GM19035 (cell line): ENCODE results near the gene NOTCH4.

Experiments used
- ATAC-seq: cut with Tn5 transposase; IDR thresholded peaks from one replicate; pipeline ENCODE4 v1.9.1; 2021; ENCODE audit not compliant: unreplicated experiment

Gene NOTCH4

DNA sequence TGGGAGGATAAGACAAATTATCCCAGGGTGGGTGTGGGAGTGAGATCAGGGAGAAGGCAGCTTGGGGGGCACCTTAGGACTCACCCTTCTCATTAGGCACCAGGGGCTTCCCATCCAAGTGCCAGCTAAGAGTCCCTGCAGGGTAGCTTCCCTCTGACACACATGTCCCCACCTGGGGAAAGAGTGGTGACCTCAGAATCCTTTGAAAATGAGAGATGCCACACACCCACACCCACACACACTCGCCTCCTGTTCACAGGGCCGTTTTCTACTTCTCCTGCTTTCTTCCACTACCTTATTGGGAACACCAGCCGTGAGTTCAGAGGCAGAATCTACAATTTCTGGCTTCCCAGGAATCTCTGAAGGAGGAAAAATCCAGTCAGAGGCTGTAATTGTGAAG lies 40.8 kb downstream of the NOTCH4 start:
- no peak for ATAC-seq

DNA sequence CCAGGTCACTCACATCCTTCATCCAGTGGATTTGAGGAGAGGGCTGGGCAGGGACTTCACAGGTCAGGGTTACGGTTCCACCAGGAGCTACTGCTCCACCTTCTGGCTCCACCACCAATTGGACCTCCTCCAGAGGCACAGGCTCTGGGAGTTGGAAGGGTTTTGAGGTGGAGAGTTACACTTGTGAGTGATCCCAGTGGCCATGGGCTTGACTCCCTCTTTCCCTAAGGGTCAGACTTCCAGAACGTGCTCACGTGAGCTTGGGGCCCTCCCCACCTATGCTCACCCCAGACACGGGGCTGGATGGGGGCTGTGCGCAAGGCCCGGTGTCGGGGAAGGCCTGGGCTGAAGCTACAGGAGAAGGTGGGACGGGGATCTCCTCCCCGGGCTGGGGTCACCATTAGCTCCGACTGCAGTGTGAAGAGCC lies 41.3 kb downstream of the NOTCH4 start:
- no peak for ATAC-seq

DNA sequence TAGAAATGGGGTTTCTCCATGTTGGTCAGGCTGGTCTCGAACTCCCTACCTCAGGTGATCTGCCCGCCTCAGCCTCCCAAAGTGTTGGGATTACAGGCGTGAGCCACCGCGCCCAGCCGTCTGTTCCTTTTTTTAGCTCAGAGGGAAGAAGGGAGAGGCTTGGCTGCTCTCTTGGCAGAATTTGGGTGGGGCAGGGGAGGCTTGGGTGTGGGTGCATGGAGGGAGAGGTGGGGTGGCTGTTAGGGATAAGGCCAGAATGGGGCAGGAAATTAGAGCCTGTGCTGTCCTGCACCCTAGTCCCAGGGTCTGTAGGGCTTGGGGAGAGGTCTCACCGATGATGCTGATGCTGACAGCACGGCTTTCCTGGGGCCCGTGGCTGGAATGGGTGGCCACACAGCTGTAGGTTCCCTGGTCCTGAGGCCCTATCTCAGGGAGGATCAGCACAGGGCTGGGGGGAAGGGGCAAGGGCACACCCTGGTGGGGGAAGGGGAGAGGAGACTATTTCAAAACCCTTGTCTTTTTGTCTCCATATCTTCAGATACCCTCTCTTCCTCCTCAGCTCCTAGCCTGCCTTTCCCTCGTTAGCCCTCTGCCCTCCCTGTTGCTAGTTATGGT lies 41.8 kb downstream of the NOTCH4 start:
- ATAC-seq = no peak

DNA sequence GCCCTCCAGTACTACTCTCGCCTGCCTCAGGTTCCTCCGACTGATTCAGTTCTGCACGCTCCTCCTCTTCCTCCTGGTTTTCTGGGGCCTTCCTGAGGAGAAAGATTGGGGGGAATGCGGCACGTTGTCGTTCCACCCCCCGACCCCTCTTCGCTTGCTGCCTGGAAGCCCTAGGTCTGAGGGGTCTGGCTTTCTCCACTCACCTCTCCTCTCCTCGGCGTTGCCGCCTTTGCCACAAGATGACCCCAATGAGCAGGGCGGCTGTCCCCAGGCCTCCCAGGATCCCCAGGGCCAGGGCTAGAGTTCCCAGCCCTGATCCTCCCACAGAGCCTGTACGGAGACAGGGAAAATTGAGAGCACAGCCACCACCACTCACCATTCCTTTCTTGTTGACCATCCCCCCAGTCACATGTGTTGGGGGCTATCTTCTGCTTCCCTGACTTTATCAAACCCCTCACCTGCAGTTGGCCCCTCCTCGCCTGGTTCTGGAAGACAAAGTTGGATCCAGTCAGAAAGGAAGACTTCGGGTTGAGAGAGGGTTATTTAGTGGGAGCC lies 42.6 kb downstream of the NOTCH4 start:
- ATAC-seq = no peak

DNA sequence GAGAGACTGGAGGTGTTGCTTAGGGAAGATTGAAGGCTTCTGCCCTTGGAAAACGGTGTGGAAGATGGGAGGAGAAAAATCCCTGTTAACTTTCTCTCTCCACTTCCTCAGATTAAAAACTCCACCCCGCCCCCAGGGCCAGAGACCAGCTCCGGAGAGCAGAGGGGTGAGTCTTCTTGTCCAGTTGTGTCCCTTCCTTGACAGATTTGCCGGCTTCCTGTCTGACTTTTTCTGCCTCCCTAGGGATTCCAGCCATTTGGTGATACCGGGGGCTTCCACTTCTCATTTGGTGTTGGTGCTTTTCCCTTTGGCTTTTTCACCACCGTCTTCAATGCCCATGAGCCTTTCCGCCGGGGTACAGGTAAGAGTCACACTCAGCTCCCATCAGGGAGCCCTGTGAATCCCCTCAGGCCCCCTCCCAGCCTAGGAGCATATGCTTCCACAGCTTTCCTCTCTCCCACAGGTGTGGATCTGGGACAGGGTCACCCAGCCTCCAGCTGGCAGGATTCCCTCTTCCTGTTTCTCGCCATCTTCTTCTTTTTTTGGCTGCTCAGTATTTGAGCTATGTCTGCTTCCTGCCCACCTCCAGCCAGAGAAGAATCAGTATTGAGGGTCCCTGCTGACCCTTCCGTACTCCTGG lies 44.0 kb downstream of the NOTCH4 start:
- no peak for ATAC-seq

DNA sequence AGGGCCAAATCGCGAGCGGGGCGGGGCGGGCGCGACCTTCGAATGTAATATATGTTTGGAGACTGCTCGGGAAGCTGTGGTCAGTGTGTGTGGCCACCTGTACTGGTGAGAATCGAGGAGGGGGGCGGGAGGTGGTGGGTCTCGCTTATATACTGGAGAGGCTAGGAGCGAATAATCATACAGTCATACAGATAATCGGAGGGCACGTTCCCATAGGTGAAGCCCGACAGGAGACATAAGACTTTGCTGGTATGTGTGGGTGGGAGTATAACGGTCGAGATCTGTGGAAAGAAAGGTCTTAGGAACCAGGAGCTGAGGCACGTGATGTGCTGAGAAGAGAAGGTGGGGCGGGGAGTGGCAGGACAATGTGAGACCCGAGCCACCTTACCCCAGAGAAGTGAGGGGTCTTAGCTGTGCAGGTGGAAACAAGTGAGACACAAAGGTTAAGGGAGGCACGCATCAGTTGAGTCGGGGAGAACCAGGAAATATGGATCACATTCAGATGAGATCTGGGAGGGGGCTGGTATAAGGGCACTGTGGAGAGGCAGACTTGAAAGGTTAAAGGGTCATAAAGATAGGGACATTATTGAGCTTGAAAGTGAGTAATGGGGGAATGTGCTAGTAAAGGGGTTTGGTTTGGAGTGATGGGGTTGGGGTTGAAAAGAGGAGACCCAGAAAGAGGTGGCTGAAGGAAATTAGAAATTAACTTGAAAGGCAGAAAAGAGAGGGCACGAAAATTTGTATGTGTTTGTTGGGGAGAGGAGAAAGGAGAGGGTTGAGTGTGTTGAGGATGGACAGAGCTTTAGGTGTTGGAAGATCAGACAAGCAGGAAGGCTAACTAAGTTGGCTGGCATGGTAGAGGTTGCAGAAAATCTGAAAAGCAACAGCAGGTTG lies 45.1 kb downstream of the NOTCH4 start:
- no peak for ATAC-seq

DNA sequence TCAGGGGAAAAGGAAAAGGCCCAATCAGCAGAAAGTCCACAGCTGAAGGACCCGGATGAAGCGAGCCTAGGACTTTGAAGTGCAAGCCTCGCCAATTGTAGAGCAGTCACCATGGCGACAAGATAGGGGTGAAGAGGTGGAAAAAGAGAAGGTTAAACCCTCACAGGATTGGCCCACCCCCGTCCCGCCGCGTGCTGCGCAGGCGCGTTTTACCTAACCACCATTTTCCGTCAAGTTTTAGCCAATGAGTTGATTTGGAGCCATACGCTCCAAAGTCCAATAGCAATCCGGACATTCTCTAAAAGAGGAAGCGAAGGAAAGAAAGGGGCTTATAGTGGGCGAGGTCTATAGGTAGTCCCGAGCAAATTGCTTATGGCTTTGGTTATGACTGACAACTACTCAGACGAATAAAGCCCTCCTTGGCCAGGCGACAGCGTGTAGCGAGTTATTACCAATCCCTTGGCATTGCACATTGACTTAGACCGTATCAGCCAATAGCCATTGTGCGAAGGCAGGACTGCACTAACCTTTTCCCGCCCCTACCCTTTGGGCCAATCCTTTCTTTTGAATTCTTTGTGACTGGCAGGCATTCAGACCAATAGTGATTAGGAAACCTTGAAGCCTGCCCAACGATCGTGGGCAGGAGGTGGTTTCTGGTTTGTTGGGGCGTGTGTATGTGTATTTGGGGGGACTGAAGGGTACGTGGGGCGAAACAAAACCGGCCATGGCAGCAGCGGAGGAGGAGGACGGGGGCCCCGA lies 45.9 kb downstream of the NOTCH4 start, which contains the start of gene RNF5:
Gene RNF5, plus strand, starts transcription at position 618 of the 759 bp plus-strand sequence. Its CDS starts 107 bp downstream, at position 725.
- peak; percentile 78 for ATAC-seq

DNA sequence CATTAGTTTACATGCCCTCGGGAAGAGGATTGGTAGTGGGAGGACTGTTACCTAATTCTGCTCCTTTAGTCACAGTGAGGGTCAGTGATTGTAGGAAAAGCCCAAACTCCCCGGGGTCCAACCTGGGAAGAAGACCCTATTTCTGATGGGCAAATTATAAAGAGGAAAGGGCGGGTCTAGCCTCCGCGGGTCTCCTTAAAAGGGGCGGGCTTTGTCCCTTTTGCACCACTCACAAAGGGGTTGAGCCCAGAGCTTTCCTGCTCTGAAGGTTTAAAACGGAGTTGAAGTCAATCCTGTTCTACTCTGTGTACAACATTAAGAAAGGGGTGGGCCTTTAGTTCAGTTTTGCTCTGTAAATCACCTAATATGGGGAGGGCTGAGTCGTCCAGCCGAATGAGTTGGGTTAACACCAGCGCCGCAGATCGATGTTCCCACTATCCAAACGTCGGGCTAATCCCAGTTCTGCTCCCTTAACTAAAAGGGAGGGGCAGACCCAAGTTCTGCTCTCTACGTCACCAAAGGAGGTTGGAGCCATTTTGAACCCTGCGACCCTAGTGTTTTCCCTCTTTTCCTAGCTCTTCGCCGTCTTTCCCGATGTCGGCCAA lies 46.6 kb downstream of the NOTCH4 start:
- peak; percentile 0 for ATAC-seq

DNA sequence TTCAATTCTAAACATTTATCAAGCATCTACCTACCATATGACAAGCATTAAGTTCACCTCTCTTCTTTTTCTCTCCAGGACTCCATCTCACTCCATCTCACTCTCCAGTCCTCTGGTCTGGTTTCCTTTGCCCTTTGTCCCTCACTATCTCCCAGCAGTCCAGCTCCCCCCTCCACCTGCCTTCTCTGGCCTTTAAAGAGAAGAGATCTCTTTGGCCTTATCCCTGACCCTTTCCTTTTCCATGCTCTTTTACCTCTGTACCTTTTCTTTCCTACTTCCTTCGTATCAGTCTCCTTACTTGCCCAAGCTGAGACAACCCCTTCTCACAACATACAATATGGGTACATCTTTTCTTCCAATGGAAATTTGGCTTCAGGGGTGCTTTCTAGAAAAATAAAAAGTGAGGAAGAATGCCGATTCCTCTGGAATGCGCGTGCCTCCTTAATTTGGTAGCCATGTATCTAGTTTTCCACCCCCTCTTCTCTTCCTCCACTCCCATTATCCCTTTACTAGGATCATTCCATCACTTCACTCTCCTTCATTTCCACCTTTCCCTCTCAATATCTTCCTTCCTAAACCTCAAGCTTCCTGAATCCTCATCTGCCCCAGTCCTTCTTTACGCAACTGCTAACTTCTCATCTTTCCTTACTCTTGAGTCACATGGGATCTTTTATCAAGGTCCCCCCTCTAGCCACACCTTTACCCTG lies 47.2 kb downstream of the NOTCH4 start:
- ATAC-seq = no peak

DNA sequence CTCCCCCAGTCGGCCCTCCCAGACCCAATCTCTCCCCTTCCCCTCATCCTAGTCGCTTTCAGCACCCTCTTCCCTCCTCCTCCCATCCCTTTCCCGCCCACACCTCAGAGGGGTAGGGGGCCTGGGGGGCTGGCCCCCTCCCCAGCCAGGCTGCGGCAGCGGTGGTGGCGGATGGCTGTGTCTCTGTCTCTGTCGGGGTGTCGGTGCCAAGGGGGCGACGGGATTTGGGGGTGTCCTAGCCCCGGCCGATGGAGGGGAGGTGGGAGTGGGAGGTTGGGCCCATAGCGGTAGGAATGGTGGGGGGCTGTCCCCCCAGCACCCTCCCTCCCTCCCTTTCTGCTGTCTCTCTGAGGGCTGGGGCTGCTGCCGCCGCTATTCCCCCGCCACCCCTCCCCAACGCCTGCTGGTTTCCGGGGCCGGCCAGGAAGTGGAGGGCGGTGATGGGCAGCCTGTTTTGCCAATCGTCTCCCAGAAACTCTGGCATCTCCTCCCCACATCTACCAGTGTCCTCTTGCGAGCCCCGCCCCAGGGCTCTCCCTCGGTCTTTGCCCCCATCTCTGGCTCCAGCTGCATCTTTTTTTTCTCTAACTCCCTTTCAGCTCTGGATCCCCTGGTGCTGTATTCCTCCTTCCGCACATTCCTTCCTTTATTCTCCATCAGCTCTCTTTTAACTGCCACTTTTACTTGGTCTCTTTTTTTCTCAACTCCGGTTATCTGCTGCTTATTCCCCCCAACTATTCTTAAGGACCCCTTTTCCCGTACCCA lies 48.0 kb downstream of the NOTCH4 start, which contains the start of gene AGPAT1:
Gene AGPAT1, minus strand, starts transcription at position 374 of the 765 bp plus-strand sequence. CDS start 4,588 bp downstream, outside the sequence.
- peak; percentile 40 for ATAC-seq

DNA sequence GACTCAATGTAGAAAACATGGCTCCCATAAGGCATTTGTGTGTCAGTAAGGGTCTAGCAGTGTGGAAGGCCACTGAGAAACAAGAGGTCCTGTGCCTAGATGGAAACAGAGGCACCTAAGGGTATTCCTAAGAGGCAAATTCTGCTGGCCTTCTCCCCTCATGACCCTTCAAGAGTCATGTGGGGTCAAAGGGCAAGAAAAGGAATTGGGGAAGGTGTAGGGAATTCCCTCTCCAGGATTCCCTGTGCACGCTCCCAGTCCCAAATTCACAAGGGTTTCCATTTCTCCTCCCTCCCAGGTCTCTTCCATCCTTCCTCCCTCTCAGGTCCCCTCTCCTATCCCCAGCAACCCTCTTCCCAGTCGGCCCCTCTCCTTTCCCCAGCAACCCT lies 48.6 kb downstream of the NOTCH4 start:
- no peak for ATAC-seq

DNA sequence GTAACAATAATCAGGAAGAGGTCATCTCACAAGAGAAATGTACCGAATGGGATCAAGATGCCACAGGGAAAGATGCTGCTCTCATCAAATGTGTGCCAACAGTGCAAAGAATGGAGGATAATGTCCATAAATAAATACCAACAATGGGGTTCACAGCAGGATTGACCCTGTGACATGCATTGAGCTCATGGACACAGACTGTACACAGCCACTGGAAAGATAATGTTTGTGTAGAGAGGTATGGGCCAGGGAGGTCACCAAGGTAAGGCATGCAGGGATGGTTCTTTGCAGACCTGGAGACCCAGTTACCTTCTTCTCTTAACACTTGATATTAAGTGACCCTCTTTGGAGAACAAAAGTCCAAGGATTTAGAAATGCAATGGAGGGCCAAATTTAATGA lies 49.5 kb downstream of the NOTCH4 start:
- ATAC-seq = no peak

DNA sequence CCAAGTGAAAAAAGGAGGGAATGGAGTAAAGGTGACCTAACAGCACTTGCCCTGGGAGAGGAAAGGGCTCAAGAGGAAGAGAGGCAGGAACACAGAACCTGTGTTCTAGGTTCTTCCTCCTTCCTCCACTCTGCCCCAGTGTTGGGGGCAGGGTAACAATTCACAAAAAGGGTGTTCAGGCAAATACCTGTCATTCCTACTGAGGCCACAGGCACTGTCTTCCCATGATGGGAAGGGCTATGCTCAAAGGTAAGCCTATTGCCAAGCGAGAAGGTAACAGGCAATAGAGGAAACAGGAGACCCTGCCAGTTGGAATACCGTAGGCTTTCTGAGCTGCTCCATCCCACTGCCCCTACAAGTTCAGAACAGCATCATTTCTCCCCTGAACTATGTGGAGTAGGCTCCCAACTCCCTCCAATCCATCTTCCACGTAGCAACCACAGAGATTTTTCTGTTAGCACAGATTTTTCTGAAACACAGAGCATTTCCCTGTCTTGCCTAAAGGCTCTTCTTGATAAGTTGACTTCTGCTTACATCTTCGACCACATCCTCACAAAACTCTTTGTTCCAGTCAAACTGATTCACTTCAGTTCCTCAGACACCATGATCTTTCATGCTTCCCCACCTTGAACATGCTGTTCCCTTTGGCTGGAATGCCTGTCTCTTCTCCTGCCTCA lies 50.7 kb downstream of the NOTCH4 start:
- no peak for ATAC-seq

DNA sequence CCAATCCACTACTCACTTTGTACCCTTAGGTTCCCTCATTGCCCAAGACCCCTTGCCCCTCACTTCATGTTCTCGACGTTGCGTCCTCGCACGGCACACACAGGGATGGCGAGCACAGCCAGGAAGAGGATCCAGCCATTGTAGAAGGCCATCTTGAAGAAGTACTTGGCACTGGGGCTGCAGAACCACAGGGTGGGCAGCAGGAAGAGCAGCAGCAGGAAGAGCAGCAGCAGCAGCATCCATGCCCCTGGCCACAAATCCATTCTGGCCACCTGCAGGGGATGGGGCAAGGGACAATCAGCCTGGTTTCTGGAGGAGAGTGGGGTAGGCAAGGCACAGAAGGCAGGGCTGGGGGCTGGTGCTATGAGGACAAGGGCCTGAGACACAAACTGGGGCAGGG lies 52.6 kb downstream of the NOTCH4 start:
- ATAC-seq = no peak

DNA sequence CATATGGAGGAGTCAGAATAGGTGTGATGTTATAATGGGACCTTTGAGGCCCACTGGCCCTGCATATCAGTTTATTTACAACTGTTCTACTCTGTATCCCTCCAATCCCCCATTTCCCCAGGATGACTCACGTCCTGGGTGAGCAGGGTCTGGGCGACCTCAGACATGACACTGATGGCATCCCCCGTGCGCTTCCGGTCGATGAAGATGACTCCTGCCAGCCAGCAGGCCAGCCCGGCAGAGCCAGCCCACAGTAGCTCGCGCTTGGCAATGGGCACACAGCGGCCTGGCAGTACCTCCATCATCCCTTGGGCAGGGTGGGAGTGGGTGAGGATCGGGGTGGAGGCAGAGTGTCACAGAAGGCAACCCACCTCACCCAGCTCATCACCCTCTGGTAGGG lies 53.6 kb downstream of the NOTCH4 start:
- no peak for ATAC-seq

DNA sequence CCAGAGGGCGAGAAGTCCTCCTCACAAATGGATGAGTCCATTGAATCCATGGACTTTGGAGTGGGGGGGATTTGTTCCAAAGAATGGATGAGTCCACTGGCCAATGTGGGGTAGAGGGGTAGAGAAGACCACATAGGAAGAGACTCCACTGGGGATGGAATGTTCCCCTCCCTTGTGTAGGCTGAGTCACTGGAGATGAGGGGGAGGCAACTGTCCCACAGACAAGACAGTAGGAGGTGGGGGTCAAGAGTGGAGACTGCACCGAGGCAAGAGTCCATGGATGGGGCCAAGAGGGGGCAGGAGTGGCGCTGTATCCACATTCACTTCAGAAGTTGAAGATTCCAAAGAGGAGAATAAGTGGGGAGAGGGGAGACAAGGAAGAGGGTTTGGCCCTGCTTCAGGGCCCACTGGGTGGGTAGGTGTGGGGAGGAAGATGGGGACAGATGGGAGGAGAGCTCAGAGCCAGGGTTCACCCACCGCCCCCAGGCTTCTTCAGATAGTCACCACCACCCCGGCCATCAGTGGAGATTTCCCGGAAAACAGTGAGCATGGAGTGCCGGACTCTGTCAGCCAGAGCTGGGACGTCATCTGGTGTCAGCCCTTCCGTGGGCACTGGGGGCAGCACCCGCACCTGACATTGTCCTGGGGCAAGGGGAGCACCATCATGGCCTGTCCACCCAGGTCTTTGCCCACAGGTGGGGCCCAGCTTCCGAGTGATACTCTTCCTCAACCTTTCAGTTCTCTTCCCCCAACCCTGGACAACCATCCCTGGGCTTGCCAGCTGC lies 54.9 kb downstream of the NOTCH4 start:
- ATAC-seq = no peak

DNA sequence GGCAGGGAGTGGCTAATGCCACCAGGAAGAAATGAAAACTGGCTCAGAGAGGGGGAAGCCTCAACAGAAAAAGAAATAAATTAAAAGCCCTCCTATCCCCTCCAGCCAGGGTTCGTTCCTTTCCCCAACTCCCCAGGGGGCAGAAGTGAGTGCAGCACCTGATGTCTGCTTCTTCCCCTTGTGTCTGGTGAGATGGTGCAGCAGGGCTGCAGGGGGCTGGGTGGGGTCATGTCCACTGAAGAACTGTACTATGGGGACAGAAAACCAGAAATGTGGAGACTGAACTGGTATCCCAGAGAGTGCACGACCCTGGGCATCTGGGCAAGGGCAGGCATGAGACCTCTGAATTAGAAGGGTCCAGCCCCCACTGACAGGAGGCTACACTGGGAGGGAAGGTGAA lies 55.5 kb downstream of the NOTCH4 start:
- no peak for ATAC-seq
